ENCODE measurements around the gene NOP16.

- TF ChIP-seq CTCF (IDR thresholded peaks at IDR 0.05; ENCODE audit: insufficient read depth, low read depth, low read length) (no peak), EZH2 (IDR thresholded peaks at IDR 0.05; ENCODE audit: insufficient read depth, low read length) (no peak)
Measured at GRCh38 chr5:176350416-176350815, 38.0 kb downstream of the NOP16 start.
